ENCODE data around the gene GGT5.

- TF ChIP-seq CTCF (conservative IDR thresholded peaks at IDR 0.05) (no peak), EZH2 (IDR thresholded peaks at IDR 0.05; ENCODE audit: low read depth) (no peak)
Observed at GRCh38 chr22:24207264-24208011, 37.4 kb downstream of the GGT5 start.

All from PC-9 (cell line).